ENCODE data around the gene CADM3. TPM values are rescaled to one million over a fixed set of nuclear protein-coding genes. Genes with fewer than 3 reads are reported as not detected.

The CADM3 gene
- total and polyA plus RNA-seq, 2 of the 8 experiments (the other 6 are each of a cell fraction or from before 2014, with no cell fraction given) = 8.3 to 8.5 TPM

- H2BK12ac ChIP-seq (ENCODE audit: low read depth, low read length) = no peak overlapping the region
- ChIA-PET POLR2A (ENCODE audit: partially characterized antibody) (no interaction called here), CTCF (ENCODE audit: partially characterized antibody) (interaction anchor here (0.7 to 12.4 kb wide), 19 partner anchors 9 to 673 kb away, joined by 3 to 367 read pairs (median 4); partner anchors contain the start of genes ACKR1 and CADM3)
- H3K23ac ChIP-seq (ENCODE audit: insufficient read length) = no peak overlapping the region
- H2BK20ac ChIP-seq (ENCODE audit: low read length) = no peak overlapping the region
- H3K18ac ChIP-seq (ENCODE audit: extremely low read depth, low read length) = no peak overlapping the region
- no peak overlapping the region for H2AFZ ChIP-seq (ENCODE audit: low read length)
- H2BK5ac ChIP-seq (ENCODE audit: low read depth, low read length) = no peak overlapping the region
- no peak overlapping the region for H3K27ac ChIP-seq (ENCODE audit: low read depth, low read length)
- no peaks in the 10 kb centered on the region for H4K20me1 ChIP-seq (replicated peaks in 1 of 2; ENCODE audit: control insufficient read depth in 1 of 2, insufficient read depth in 2 of 2, low read length in 2 of 2)
- H3K9ac ChIP-seq (replicated peaks in 1 of 4; ENCODE audit: extremely low read depth in 1 of 4, low read depth in 3 of 4, low read length in 3 of 4) = no peak overlapping the region
- H3K23me2 ChIP-seq (ENCODE audit: low read depth, low read length) = no peaks in the 10 kb centered on the region
- no peak for DNase-seq (ENCODE audit: low read depth in 1 of 2, low spot score in 2 of 2)
- H4K5ac ChIP-seq (ENCODE audit: insufficient read length, low read depth, low read length) = no peak overlapping the region
- H3K27me3 ChIP-seq (replicated peaks in 1 of 4; ENCODE audit: control insufficient read depth in 3 of 4, extremely low read depth in 1 of 4, insufficient read depth in 3 of 4, low read length in 3 of 4) = no peaks in the 10 kb centered on the region
- no peak overlapping the region for H4K91ac ChIP-seq (replicated peaks; ENCODE audit: insufficient read length, low read length)
- no peaks in the 10 kb centered on the region for H3K79me2 ChIP-seq (ENCODE audit: control insufficient read depth in 1 of 2, insufficient read depth in 2 of 2, low read length in 2 of 2)
- H2AK5ac ChIP-seq (ENCODE audit: low read depth, low read length) = no peak overlapping the region
- H2BK15ac ChIP-seq (ENCODE audit: low read length) = no peak overlapping the region
- peaks cover 0 to 4% (median 1%) of the 10 kb centered on the region in 4 experiments; a peak in 2 of 7 replicates for H3K4me1 ChIP-seq (replicated peaks in 1 of 4; ENCODE audit: control insufficient read depth in 3 of 4, insufficient read depth in 4 of 4, low read length in 3 of 4)
- no peaks in the 10 kb centered on the region for H3K36me3 ChIP-seq (ENCODE audit: control insufficient read depth in 2 of 4, insufficient read depth in 4 of 4, low read length in 3 of 4)
- no peak overlapping the region; the same call in 1 of the 2 replicates for H4K8ac ChIP-seq (ENCODE audit: extremely low read depth, insufficient read depth, low read length)
- H2BK120ac ChIP-seq (replicated peaks; ENCODE audit: low read depth, low read length) = no peak overlapping the region
- no peak for FAIRE-seq
- 91% methylated on average over 1 of the region's 1 CpG; no CpG with 5 or more reads in 1 of the 2 experiments for WGBS, 2 experiments (ENCODE audit: extremely low coverage in 1 of 2, insufficient coverage in 1 of 2, insufficient read length in 1 of 2, insufficient replicate concordance in 2 of 2, low coverage in 1 of 2, low lambda C conversion rate in 2 of 2, missing lambda C conversion rate in 1 of 2)
- H3K4ac ChIP-seq (replicated peaks; ENCODE audit: insufficient read length, low read depth, low read length) = no peak overlapping the region
- H3K14ac ChIP-seq (ENCODE audit: insufficient read length) = no peak overlapping the region
- H3K79me1 ChIP-seq (ENCODE audit: low read depth, low read length) = no peaks in the 10 kb centered on the region
- H3K4me2 ChIP-seq (ENCODE audit: insufficient read depth in 1 of 2, low read depth in 2 of 2, low read length in 2 of 2) = no peak overlapping the region
- H3K4me3 ChIP-seq (ENCODE audit: extremely low read depth in 1 of 4, insufficient read depth in 2 of 4, low read depth in 3 of 4, low read length in 4 of 4) = no peak overlapping the region
- TF ChIP-seq RXRA (IDR thresholded peaks at IDR 0.05; ENCODE audit: insufficient read depth, low read depth, low read length) (no peak), CBX8 (IDR thresholded peaks at IDR 0.05; ENCODE audit: borderline replicate concordance, low read depth, low read length) (no peak), KDM5A (IDR thresholded peaks at IDR 0.05; ENCODE audit: low read length) (no peak), CTBP2 (IDR thresholded peaks at IDR 0.05; ENCODE audit: borderline replicate concordance, insufficient read depth, insufficient read length, low read length) (no peak), CHD1 (IDR thresholded peaks at IDR 0.05; ENCODE audit: low read depth, low read length) (no peak), SP4 (IDR thresholded peaks at IDR 0.05; ENCODE audit: low read length) (no peak), KDM1A (IDR thresholded peaks at IDR 0.05; ENCODE audit: borderline replicate concordance, low read length) (no peak), CEBPB (IDR thresholded peaks at IDR 0.05; ENCODE audit: low read depth, low read length) (no peak), EZH2 (IDR thresholded peaks at IDR 0.05; ENCODE audit: low read depth, low read length, severe bottlenecking) (no peak), CREB1 (IDR thresholded peaks at IDR 0.05) (no peak)
- TF ChIP-seq, protein P1, sequence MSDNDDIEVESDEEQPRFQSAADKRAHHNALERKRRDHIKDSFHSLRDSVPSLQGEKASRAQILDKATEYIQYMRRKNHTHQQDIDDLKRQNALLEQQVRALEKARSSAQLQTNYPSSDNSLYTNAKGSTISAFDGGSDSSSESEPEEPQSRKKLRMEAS (IDR thresholded peaks at IDR 0.05) = no peak
- H3K9me3 ChIP-seq (ENCODE audit: insufficient read depth in 2 of 2, low read depth in 1 of 2, low read length in 1 of 2) = 0 out of 4 replicates have a peak, but pooled peaks cover 0 to 3% of the 10 kb centered on the region in 2 experiments
- H3K56ac ChIP-seq (replicated peaks; ENCODE audit: insufficient read length, low read depth, low read length) = no peak overlapping the region
Observed at GRCh38 chr1:159161719-159162026, 9.7 kb upstream of the CADM3 start.

Measured in H1 (cell line).